ENCODE data around the gene CHSY3. TPM values are rescaled to one million over a fixed set of nuclear protein-coding genes. Genes with fewer than 3 reads are reported as not detected.

The CHSY3 gene
- total RNA-seq, 2 experiments from 2014 or later: not detected

- CTCF ChIA-PET: no interaction called here
- intact Hi-C loops (cut with DNase I, micrococcal nuclease): no loop called here
- H3K4me1 Mint-ChIP-seq (ENCODE audit: low read depth): no peaks in the 10 kb centered on the region
Observed at GRCh38 chr5:129966071-129966470, 61.8 kb downstream of the CHSY3 start.

GRCh38 chr5:129971714-129972113 lies 67.4 kb downstream of the CHSY3 start:
- Histone ChIP-seq H3K9me3 (ENCODE audit: control insufficient read depth in 1 of 2, insufficient read depth in 1 of 2, low read length in 2 of 2) (no peaks in the 10 kb centered on the region), H3K4me3 (ENCODE audit: low read length) (no peak overlapping the region), H3K27me3 (ENCODE audit: control insufficient read depth in 1 of 2, insufficient read depth in 2 of 2, low read length in 2 of 2) (no peaks in the 10 kb centered on the region), H3K36me3 (ENCODE audit: insufficient read depth, low read length) (no peaks in the 10 kb centered on the region), H3K4me1 (ENCODE audit: insufficient read depth, low read length) (no peaks in the 10 kb centered on the region), H3K27ac (ENCODE audit: low read depth in 1 of 2, low read length in 2 of 2) (no peak overlapping the region)
- ATAC-seq (ENCODE audit: poor library complexity): no peak
- Mint-ChIP-seq H3K36me3 (ENCODE audit: low read depth) (no peaks in the 10 kb centered on the region), H3K9me3 (no peaks in the 10 kb centered on the region), H3K4me1 (ENCODE audit: low read depth) (no peaks in the 10 kb centered on the region), H3K27ac (no peak overlapping the region), H3K27me3 (no peaks in the 10 kb centered on the region), H3K4me3 (no peak overlapping the region)
- ChIA-PET CTCF (no interaction called here), POLR2A (no interaction called here)
- intact Hi-C loops (cut with DNase I, micrococcal nuclease): no loop called here
- DNase-seq: no peak
- no peak for TF ChIP-seq CTCF (IDR thresholded peaks at IDR 0.05)

More at GRCh38 chr5:129966071-129966470, 61.8 kb downstream of the CHSY3 start:
- Histone ChIP-seq H3K27ac (ENCODE audit: low read depth in 1 of 2, low read length in 2 of 2) (no peak overlapping the region), H3K4me3 (ENCODE audit: low read length) (no peak overlapping the region), H3K36me3 (ENCODE audit: insufficient read depth, low read length) (no peaks in the 10 kb centered on the region), H3K9me3 (ENCODE audit: control insufficient read depth in 1 of 2, insufficient read depth in 1 of 2, low read length in 2 of 2) (no peaks in the 10 kb centered on the region), H3K4me1 (ENCODE audit: insufficient read depth, low read length) (no peaks in the 10 kb centered on the region), H3K27me3 (ENCODE audit: control insufficient read depth in 1 of 2, insufficient read depth in 2 of 2, low read length in 2 of 2) (no peaks in the 10 kb centered on the region)
- no peak for TF ChIP-seq CTCF (IDR thresholded peaks at IDR 0.05)
- H3K9me3 Mint-ChIP-seq: no peaks in the 10 kb centered on the region
- POLR2A ChIA-PET: no interaction called here
- no peak overlapping the region for H3K4me3 Mint-ChIP-seq
- ATAC-seq (ENCODE audit: poor library complexity): no peak
- DNase-seq: no peak
- H3K27me3 Mint-ChIP-seq: no peaks in the 10 kb centered on the region
- H3K27ac Mint-ChIP-seq: no peak overlapping the region
- H3K36me3 Mint-ChIP-seq (ENCODE audit: low read depth): no peaks in the 10 kb centered on the region

- no peak for TF ChIP-seq CTCF (IDR thresholded peaks at IDR 0.05)
- H3K27me3 Mint-ChIP-seq: no peaks in the 10 kb centered on the region
- CTCF ChIA-PET: no interaction called here
Observed at GRCh38 chr5:129972465-129973141, 68.3 kb downstream of the CHSY3 start.

More at GRCh38 chr5:129972465-129973141, 68.3 kb downstream of the CHSY3 start:
- Mint-ChIP-seq H3K9me3 (no peaks in the 10 kb centered on the region), H3K27ac (no peak overlapping the region), H3K4me3 (no peak overlapping the region), H3K4me1 (ENCODE audit: low read depth) (no peaks in the 10 kb centered on the region), H3K36me3 (ENCODE audit: low read depth) (no peaks in the 10 kb centered on the region)
- H3K36me3 ChIP-seq (ENCODE audit: insufficient read depth, low read length): no peaks in the 10 kb centered on the region
- POLR2A ChIA-PET: no interaction called here
- no peaks in the 10 kb centered on the region for H3K9me3 ChIP-seq (ENCODE audit: control insufficient read depth in 1 of 2, insufficient read depth in 1 of 2, low read length in 2 of 2)
- DNase-seq (no peak), ATAC-seq (ENCODE audit: poor library complexity) (no peak)
- H3K4me1 ChIP-seq (ENCODE audit: insufficient read depth, low read length): no peaks in the 10 kb centered on the region
- no peak overlapping the region for H3K27ac ChIP-seq (ENCODE audit: low read depth in 1 of 2, low read length in 2 of 2)
- H3K27me3 ChIP-seq (ENCODE audit: control insufficient read depth in 1 of 2, insufficient read depth in 2 of 2, low read length in 2 of 2): no peaks in the 10 kb centered on the region
- no peak overlapping the region for H3K4me3 ChIP-seq (ENCODE audit: low read length)
- intact Hi-C loops (cut with DNase I, micrococcal nuclease): no loop called here
